IPS-11a (cell line): Measurements from ENCODE around the gene ADGRB3.
"Not testable (repeated sequence)": the region's sequence is repeated elsewhere in the genome, so short reads cannot be mapped to it uniquely, and the experiment has no call there.

ENCODE experiments used
- H3K4me3 ChIP-seq: one replicate; pipeline ENCODE4 v1.5.1; 2013; ENCODE audit warnings: low read depth, low read length, control low read depth

The ADGRB3 gene

DNA sequence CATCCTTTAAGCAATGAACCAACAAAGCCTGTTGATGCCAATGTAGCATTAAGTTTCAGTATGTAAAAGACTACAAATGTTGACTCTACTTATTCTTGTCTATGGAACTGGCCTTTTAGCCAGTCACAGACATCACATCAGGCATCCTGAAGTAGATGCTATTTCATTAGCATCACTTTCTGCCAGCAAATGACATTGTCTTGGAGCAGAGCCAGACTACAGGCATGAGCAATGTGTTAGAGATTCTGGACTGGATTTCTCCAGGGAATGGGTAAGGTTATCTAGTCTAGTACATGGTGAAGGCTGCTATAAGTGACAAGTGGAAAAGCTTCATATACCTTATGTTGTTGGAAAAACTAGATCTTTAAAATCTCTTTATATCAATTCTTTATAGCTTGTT lies 142.9 kb downstream of the ADGRB3 start:
- no peak overlapping the region for H3K4me3 ChIP-seq

DNA sequence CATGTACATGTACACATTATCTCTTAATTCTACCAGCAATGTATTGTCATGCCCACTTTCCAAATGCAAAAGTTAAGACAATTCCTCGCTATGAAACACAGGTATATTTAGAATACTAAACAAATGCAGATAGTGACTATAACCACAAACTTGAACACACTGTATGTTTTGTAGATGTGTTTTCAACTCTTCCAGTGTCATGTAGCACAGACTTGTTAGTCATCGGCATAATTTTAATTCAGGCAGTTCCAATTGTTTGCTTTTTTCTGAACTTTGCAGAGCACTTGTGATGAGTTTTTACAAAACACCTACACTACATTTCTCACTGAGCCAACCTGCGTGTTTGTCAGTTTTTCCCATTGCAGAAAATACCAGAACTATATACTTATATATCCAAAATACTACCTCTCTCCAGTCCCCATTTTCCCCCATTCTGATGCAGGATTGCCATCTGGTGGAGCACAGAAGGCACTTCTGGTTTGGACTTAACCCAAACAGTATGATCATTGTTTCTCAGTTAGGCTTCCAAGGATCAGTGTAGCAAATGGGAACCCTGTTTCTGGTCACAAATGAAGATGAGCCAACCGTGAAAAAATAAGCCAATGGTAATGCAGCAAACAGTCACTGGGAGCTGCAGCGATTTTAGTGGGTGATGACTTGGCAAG lies 143.4 kb downstream of the ADGRB3 start:
- no peak overlapping the region for H3K4me3 ChIP-seq

DNA sequence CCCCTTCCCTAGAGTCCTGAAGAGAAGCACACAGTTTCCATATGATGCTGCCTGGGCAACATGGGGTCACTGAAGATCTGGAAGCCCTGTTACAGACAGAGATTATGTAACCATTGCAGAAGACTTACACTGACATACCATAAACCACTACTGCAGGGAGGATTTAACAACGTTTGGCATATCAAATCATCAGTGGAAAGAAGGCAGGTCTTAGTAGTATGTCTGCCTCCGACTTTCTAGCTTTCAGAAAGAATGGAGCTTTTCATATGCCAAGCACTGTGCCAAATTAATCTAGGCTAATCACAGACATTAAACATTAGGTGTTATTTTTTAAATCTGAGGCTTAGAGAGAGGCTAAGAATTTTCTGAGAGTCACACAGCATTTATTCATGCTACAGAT lies 144.3 kb downstream of the ADGRB3 start:
- H3K4me3 ChIP-seq, result no peak overlapping the region

DNA sequence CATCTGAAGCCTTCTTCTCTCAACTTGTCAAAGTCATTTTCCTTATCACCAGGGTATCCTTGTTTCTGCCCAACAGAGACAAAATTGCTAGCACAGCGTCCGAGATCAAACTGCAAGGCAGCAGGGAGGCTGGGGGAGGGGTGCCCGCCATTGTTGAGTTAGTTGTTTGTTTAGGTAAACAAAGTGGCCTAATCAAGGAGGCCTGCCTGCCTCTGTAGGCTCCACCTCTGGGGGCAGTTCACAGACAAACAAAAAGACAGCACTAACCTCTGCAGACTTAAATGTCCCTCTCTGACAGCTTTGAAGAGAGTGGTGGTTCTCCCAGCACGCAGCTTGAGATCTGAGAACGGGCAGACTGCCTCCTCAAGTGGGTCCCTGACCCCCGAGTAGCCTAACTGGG lies 155.0 kb downstream of the ADGRB3 start:
- not testable (repeated sequence) for H3K4me3 ChIP-seq

DNA sequence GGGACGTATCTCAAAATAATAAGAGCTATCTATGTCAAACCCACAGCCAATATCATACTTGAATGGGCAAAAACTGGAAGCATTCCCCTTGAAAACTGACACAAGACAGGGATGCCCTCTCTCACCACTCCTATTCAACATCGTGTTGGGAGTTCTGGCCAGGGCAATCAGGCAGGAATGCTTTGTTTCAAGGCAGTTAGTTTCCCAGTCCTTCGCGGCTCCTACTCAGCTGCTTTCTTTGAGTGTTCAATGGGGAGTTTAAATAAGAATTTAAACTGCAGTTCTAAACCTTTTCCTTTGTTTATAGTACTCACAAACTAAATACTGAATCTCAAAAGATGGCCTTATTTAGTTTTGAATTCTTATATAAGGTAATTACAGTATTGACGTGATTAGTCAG lies 179.9 kb downstream of the ADGRB3 start:
- not testable (repeated sequence) for H3K4me3 ChIP-seq

DNA sequence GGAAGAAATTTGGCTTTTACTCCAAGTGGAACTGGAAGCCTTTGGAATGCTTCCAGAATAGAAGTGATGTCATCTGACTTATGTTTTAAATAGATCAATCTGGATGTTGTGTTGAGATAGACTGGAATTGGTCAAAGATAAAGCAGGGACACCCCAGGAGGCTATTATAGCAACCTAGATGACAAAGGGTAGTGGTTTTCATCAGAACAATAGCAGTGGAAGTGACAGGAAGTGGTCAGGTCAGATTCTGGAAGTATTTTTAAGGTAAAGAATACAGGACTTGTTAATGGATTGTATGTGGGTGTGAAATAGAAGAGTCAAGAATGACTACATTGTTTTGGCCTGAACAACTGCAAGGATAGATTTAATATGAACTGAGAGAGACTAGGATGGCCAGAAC lies 191.4 kb downstream of the ADGRB3 start:
- H3K4me3 ChIP-seq, result no peak overlapping the region

DNA sequence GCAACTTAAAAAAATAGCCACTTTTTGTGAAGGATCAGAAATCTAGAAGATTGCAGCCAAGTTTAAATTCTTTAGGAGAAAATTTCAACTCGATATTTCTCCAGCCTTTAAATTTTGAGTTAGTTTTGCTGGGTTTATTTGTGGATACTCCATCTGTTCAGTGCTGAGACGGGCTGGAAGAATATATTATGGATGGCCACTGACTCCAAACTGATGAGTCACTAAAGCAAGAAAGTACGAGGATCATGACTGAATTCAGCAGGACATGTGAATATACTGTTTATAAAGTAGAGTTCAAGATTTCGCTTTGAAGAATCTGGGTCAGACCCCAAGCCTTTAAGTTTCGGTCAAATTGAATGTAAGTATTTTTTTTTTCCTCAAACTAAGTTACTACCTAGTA lies 199.5 kb downstream of the ADGRB3 start:
- H3K4me3 ChIP-seq, result no peak overlapping the region

DNA sequence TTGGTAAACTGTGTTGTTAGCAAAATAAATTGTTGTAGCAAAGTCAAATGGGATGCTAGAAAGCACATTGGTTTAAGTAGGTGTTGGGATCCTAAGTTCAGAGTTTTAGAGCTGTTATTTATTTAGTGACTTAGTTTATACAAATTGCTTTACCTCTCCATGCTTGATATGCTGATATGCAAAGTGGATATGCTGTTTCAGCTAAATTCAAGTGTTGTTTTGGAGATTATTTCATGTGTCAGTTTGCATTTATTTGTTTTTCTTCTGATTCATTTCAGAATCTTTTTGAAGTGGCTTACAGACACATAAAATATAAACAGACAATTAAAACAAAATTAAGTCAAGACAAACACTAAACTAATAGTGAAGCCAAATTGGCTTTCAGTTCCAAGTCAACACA lies 203.5 kb downstream of the ADGRB3 start:
- no peak overlapping the region for H3K4me3 ChIP-seq

DNA sequence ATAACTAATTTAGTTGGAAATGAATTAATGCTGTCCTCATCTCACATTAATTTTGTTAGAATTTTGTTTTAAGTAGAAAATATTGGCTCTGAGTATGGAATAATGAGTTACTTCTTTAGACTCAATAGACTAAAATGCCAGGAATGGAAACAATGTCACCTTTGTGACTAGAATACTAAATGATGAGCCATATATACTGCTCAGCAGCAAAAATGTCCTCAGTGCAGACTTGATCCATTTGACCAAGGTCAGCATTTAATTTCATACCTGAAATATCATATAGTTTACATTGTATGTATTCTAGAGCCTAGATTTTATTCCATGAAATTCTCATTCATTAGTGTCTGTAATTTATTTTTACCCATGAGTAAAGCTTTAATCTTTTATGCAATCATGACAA lies 217.7 kb downstream of the ADGRB3 start:
- no peak overlapping the region for H3K4me3 ChIP-seq

DNA sequence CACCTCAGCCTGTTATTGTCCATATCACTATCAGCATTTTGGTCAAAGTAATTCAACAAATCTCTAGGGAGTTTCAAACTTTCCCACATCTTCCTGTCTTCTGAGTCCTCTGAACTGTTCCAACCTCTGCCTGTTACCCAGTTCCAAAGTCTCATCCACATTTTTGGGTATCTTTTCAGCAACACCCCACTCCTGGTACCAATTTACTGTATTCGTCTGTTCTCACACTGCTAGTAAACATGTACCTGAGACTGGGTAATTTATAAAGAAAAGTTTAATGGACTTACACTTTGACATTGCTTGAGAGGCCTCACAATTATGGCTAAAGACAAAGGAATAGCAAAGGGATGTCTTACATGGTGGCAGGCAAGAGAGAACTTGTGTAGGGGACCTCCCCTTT lies 224.2 kb downstream of the ADGRB3 start:
- H3K4me3 ChIP-seq, result no peak overlapping the region

DNA sequence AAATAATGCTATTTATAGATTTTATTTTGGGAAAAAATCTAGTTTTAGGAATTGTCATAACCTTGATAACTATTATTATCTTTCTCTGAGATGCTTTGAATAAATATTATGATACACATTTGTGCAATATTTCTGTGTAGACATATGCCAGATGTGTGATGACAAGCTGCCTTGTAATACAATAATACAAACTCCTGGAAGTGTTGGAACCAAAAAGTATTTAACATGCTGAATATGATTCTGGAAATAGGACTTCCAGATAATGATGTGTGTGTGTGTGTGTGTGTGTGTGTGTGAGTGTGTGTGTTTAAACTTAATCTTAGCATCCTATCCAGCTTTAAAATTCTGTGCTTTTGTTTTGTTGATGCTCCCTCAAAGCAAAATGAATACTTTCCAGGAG lies 233.6 kb downstream of the ADGRB3 start:
- no peak overlapping the region for H3K4me3 ChIP-seq

DNA sequence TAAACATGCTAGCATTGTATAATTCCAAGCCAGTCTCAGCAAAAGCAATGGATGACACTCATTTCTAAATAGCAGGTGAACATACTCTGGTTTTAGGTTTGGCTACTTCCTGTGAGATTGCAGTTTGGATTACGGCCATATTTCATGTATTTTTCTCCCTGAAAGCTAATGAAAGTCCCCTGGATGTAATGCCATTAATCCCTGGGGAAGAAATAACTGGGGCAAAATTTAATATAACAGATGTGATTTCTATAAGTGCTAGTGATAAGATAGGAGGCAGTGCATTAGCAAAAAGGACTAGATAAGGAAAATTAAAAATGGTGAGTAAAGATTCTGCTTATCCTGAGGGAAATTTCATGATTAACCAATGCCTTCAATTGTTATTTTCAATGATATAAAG lies 238.2 kb downstream of the ADGRB3 start:
- no peak overlapping the region for H3K4me3 ChIP-seq

DNA sequence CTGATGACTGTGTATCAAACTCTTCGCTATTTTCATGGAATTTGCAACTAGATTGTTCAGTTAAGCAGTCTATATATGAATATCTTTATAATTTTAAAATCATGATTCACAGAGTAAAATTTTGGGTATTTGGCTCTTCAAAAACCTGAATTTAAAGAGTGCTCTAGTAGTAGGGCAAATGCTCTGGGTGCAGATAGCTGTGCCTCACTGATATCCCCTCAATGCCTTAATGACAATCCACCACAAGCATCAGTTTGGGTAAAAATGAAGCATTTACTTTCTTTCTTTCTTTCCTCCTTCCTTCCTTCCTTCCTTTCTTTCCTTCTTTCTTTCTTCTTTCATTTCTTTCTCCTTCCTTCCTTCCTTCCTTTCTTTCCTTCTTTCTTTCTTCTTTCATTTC lies 239.7 kb downstream of the ADGRB3 start:
- H3K4me3 ChIP-seq, result no peak overlapping the region

DNA sequence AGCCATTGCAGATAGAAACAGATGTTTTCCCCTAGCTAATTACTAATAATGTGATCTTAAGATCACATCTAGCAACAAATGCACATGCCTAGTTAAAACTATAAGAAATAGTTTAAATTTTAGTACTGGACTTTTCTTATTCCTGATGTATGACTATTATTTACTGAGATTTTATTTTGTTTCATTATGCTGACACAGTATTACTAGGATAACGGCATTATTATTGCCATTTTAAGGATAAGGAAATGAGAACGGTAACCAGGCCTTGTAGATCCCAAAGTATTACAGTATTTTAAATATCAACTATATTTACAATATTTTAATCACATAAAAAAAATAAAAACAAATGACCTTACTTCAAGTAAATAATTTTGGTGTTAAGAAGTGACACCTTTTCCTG lies 240.3 kb downstream of the ADGRB3 start:
- no peak overlapping the region for H3K4me3 ChIP-seq

DNA sequence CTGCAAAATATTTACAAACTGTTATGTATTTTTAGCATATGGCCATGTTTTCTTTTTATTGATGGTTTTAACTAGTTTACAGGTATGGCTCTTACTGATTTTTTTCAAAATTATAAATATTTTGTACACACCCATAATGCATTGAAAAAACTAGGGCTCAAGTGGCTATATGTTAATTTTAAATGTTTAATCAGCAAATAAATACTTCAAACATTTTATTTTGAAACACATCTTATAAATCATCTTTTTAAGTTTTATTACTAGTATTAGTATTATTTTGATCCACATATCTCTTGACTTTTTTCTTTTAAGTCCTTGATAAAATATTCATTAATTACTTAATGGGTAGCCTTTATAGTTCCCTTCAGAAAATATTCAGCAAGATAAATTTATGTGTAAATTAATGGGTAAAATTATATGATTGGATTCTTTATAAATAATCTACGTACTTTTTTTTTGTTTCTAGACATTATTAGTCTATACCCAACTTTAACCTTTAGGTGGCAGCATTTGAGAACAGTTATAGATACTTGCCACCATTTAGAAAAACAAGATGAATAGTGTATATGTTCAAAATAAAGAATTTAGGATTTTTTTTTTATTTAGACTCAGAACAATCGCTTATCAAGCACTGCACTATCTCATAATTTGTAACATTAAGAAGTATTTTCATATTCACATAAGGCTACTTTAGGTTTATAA lies 241.9 kb downstream of the ADGRB3 start:
- H3K4me3 ChIP-seq, result no peak overlapping the region

DNA sequence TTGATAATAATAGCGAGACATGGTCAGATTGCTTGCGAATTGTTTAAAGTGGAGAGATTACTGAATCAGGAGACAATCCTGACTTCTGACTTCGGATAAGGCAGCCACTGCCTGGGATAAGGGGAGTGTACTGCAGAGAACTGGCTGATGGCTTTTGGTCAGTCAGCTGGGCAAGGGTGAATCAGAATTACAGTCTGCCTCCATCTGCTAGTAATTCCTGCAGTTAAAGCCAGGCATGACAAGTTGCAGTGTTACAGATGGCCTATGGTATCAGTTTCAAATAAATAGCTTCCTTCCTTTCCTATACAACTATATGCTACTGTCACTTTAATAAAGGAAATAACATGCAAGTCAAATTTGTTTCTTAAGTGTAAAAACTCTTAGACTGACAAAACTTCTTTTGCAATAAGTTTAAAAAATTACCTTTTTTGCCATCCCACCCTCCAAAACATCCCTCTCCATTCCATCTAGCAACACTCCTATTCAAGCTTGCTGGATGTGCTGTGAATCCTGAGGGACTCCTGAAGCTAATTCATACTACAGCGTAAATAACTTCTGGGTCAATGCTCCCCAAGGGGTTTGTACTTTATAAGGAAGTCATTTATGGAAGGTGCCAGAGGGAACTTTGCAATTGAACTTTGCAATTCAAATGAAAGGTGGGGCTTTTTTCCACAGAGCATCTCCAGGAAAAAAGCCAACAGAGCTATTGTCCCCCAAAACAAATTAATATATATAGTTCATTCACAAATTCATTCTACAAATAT lies 245.2 kb downstream of the ADGRB3 start:
- H3K4me3 ChIP-seq, result no peak overlapping the region

DNA sequence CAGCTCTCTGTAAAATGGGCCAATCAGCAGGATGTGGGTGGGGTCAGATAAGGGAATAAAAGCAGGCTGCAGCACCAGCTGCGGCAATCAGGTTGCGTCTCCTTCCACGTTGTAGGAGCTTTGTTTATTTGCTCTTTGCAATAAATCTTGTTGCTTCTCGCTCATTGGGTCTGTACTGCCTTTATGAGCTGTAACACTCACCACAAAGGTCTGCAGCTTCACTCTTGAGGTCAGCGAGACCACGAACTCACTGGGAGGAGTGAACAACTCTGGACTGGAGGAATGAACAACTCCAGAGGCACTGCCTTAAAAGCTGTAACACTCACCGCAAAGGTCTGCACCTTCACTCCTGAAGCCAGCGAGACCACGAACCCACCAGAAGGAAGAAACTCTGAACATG lies 248.2 kb downstream of the ADGRB3 start:
- H3K4me3 ChIP-seq, result not testable (repeated sequence)

DNA sequence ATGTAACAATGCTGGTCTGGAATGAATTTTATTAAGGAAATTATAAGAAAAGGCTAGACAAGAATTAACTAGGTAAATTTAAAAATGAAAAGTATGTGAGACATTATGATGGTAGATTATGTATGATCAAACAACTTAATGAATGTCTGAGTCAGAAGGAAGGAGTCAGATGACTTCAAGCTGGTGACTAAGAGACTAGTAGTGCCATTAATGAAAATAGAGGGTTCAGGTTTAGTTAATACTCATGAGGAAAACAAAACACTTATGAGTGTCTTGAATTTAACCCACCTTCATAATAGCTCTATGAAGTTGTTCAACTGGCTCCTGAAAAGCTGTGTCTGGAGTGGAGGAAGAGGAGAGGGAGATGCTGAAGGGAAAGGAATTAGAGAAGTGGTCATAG lies 256.3 kb downstream of the ADGRB3 start:
- H3K4me3 ChIP-seq, result no peak overlapping the region

DNA sequence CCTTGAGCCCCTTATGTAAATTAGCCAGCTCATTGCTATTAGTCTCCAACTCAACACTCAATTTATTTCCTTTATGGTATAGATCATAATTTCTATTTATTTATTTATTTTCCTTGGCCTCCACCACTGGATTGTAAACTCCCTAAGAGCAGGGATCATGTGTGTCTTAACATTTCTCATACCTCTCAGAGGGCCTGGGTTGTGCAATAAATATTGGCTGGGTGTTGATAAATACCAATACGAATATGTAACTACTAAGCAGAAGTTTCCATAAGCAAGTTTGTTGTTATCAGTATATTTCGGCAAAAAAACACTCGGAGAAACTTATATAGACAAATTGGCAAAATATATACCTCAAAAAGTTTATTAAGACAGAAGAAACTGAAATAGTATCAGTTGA lies 257.4 kb downstream of the ADGRB3 start:
- H3K4me3 ChIP-seq, result no peak overlapping the region

DNA sequence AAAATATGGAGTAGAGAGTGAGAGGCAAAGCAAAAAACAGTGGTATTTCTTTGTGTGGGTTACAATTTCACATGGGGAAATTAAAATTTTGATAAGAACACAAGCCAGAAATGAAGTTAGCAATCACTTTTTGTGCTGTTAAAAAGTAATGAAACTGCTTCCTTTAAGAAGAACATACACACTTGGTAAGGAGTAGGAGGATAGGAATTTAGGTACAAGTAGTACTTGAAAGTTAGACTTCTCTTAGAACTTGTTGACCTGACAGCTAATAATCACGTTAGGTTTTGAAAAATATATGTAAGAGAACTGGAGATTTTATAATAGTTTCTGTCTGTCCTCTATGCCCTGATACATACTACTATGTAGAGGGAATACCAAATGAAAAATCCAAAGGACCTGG lies 260.8 kb downstream of the ADGRB3 start:
- H3K4me3 ChIP-seq, result no peak overlapping the region

DNA sequence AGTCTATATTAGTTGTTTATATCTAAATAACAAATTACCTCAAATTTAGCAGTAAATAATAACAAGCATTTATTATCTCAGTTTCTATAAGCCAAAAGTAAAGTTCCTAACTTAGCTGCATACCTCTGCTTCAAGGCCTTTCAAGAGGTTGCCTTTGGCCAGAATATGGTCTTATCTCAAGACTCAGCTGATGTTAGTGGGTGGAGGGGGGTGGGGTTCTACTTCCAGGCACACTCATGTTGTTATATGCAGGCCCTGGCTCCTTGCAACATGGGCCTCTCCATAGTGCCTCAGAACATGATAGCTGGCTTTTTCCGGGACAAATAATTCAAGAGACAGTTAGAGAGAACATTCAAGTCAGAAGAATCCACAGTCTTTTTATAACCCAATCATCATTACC lies 266.0 kb downstream of the ADGRB3 start:
- H3K4me3 ChIP-seq, result no peak overlapping the region

DNA sequence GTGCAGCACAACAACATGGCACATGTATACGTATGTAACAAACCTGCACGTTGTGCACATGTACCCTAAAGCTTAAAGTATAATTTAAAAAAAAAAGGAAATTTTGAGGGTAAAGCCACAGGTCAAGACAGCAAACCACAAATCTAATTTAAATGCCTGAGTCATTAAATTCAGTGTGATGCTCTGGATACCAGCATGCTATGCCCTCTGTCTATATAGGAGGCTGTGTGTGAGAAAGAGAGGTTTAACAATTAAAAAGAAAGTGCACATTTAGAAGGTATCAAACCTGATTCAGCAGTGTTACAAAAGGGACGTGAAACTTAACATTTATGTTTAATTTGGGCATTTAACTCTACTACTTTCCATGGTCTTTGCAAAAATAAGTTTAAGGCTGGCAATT lies 276.3 kb downstream of the ADGRB3 start:
- H3K4me3 ChIP-seq, result no peak overlapping the region
